Body of pancreas (tissue), 4 donors: ENCODE results near the gene PACRG.

Experiments
- CTCF ChIP-seq, 7 experiments: fragments of 450-650 bp in 4 of 7; fragments of 200-600 bp in 3 of 7; sonication (generic) in 3 of 7; IDR thresholded peaks; one replicate each; pipeline ENCODE4 v1.5.1; 2016 to 2019; ENCODE audit warnings: antibody characterized with exemption in 7 of 7
- POLR2A ChIP-seq, 3 donors: fragments of 450-650 bp; IDR thresholded peaks; one replicate each; pipeline ENCODE4 v1.6.1; 2016; ENCODE audit warnings: antibody characterized with exemption in 3 of 3, mild to moderate bottlenecking in 2 of 3

- TF ChIP-seq POLR2A (IDR thresholded peaks at IDR 0.05) (no peak), CTCF (IDR thresholded peaks at IDR 0.05) (no peak)
Measured at GRCh38 chr6:163349696-163350095, 621.9 kb downstream of the PACRG start.
